SU-DHL-6 (cell line): ENCODE results near the gene CHRNA4.

ENCODE experiments used
- H2AFZ ChIP-seq: fragments of 200-600 bp; sonication (generic); 2 replicates; pipeline ENCODE4 v1.6.1; 2014; ENCODE audit warnings: low read depth, mild to moderate bottlenecking, moderate library complexity, mixed read lengths, antibody characterized with exemption, low read length; ENCODE audit not compliant: severe bottlenecking
- H3F3A ChIP-seq: fragments of 200-600 bp; shearing (Covaris generic); 2 replicates; pipeline ENCODE4 v1.6.0; 2016; ENCODE audit warnings: antibody characterized with exemption, mild to moderate bottlenecking; ENCODE audit not compliant: insufficient read depth
- H3K27ac ChIP-seq: fragments of 200-600 bp; sonication (generic); 2 replicates; pipeline ENCODE4 v1.5.1; 2016; ENCODE audit warnings: low read depth, mild to moderate bottlenecking, low read length, moderate library complexity, mixed read lengths
- H3K27me3 ChIP-seq: fragments of 200-600 bp; sonication (generic), shearing (Covaris generic); 2 replicates; pipeline ENCODE4 v1.6.0; 2014; ENCODE audit warnings: mild to moderate bottlenecking, low read length
- H3K36me3 ChIP-seq: fragments of 200-600 bp; sonication (generic); 2 replicates; pipeline ENCODE4 v1.6.1; 2014; ENCODE audit warnings: mild to moderate bottlenecking, low read length, mixed read lengths
- H3K4me2 ChIP-seq: fragments of 300-600, 200-600 bp; shearing (Covaris generic), sonication (generic); 2 replicates; pipeline ENCODE4 v1.6.0; 2014; ENCODE audit warnings: low read length, low read depth, mild to moderate bottlenecking; ENCODE audit not compliant: poor library complexity, severe bottlenecking
- H3K4me3 ChIP-seq: fragments of 200-600 bp; sonication (generic); 2 replicates; pipeline ENCODE4 v1.5.1; 2014; ENCODE audit warnings: antibody characterized with exemption, low read length, mild to moderate bottlenecking, mixed read lengths; ENCODE audit not compliant: insufficient read depth, poor library complexity, severe bottlenecking
- H3K79me2 ChIP-seq: fragments of 200-600 bp; sonication (generic); 2 replicates; pipeline ENCODE4 v1.6.1; 2014; ENCODE audit warnings: mild to moderate bottlenecking, low read length, moderate library complexity; ENCODE audit not compliant: insufficient read depth
- H3K9ac ChIP-seq: fragments of 200-600 bp; sonication (generic); 2 replicates; pipeline ENCODE4 v1.7.0; 2014; ENCODE audit warnings: mild to moderate bottlenecking, low read length
- H3K9me2 ChIP-seq: fragments of 200-600 bp; sonication (generic); replicated peaks from 2 replicates; pipeline ENCODE4 v1.6.1; 2014; ENCODE audit warnings: low read length; ENCODE audit not compliant: insufficient read depth
- H3K9me3 ChIP-seq: fragments of 200-600 bp; sonication (generic); 2 replicates; pipeline ENCODE4 v1.6.1; 2014; ENCODE audit warnings: low read length, mixed read lengths; ENCODE audit not compliant: insufficient read depth
- H4K20me1 ChIP-seq: fragments of 200-600 bp; sonication (generic); 2 replicates; pipeline ENCODE4 v1.6.1; 2014; ENCODE audit warnings: low read depth, mild to moderate bottlenecking, antibody characterized with exemption, low read length, moderate library complexity, mixed read lengths
- CTCF ChIP-seq: fragments of 200-600 bp; sonication (generic); IDR thresholded peaks from one replicate; pipeline ENCODE4 v1.5.1; 2017; ENCODE audit warnings: antibody characterized with exemption, mild to moderate bottlenecking, low read length, moderate library complexity; ENCODE audit not compliant: insufficient read depth, poor library complexity, severe bottlenecking
- EZH2phosphoT487 ChIP-seq: fragments of 200-600 bp; sonication (generic), shearing (Covaris generic); conservative IDR thresholded peaks from 2 replicates; pipeline ENCODE4 v1.6.1; 2018; ENCODE audit warnings: mild to moderate bottlenecking, antibody characterized with exemption, low read length, moderate library complexity, mixed read lengths

CHRNA4 gene

GRCh38 chr20:63295018-63295417 lies 66.1 kb downstream of the CHRNA4 start:
- H2AFZ ChIP-seq, result no peak overlapping the region
- TF ChIP-seq CTCF (no peak), EZH2phosphoT487 (no peak)
- H3K27me3 ChIP-seq, result no peaks in the 10 kb centered on the region
- no peak overlapping the region for H3K9ac ChIP-seq
- H3K9me2 ChIP-seq, result no peaks in the 10 kb centered on the region
- H3K36me3 ChIP-seq, result no peaks in the 10 kb centered on the region
- no peak overlapping the region for H3K4me3 ChIP-seq
- H3K4me2 ChIP-seq, result no peak overlapping the region
- no peak overlapping the region for H3K27ac ChIP-seq
- no peaks in the 10 kb centered on the region for H3K79me2 ChIP-seq
- H3K9me3 ChIP-seq, result no peaks in the 10 kb centered on the region
- no peaks in the 10 kb centered on the region for H3F3A ChIP-seq
- no peaks in the 10 kb centered on the region for H4K20me1 ChIP-seq

- H3F3A ChIP-seq, result no peaks in the 10 kb centered on the region
- no peaks in the 10 kb centered on the region for H4K20me1 ChIP-seq
- H3K27me3 ChIP-seq, result no peaks in the 10 kb centered on the region
- no peaks in the 10 kb centered on the region for H3K79me2 ChIP-seq
- no peak overlapping the region for H3K4me2 ChIP-seq
- no peaks in the 10 kb centered on the region for H3K9me3 ChIP-seq
- TF ChIP-seq CTCF, result no peak
- TF ChIP-seq EZH2phosphoT487, result no peak
- H3K9ac ChIP-seq, result no peak overlapping the region
- H2AFZ ChIP-seq, result no peak overlapping the region
- no peak overlapping the region for H3K4me3 ChIP-seq
- no peaks in the 10 kb centered on the region for H3K9me2 ChIP-seq
- no peaks in the 10 kb centered on the region for H3K36me3 ChIP-seq
- no peak overlapping the region for H3K27ac ChIP-seq
Observed at GRCh38 chr20:63294536-63294900, 66.6 kb downstream of the CHRNA4 start.

GRCh38 chr20:63293871-63294535 lies 67.1 kb downstream of the CHRNA4 start:
- Histone ChIP-seq H4K20me1 (no peaks in the 10 kb centered on the region), H3K27me3 (no peaks in the 10 kb centered on the region), H3K36me3 (no peaks in the 10 kb centered on the region), H3K9me2 (no peaks in the 10 kb centered on the region), H3K4me2 (no peak overlapping the region), H2AFZ (no peak overlapping the region), H3K9ac (no peak overlapping the region), H3K79me2 (no peaks in the 10 kb centered on the region), H3F3A (no peaks in the 10 kb centered on the region), H3K4me3 (no peak overlapping the region), H3K27ac (no peak overlapping the region), H3K9me3 (no peaks in the 10 kb centered on the region)
- TF ChIP-seq CTCF, result no peak
- no peak for TF ChIP-seq EZH2phosphoT487
